OCI-LY3 (cell line): Measurements from ENCODE around the gene ABHD12.

ENCODE experiments used
- H2AFZ ChIP-seq: fragments of 200-600, 300-600 bp; shearing (Covaris generic); 2 replicates; pipeline ENCODE4 v1.6.0; 2014; ENCODE audit warnings: antibody characterized with exemption, low read depth, low read length
- H3K27ac ChIP-seq: fragments of 200-600, 300-600 bp; sonication (generic); 2 replicates; pipeline ENCODE4 v1.5.1; 2014; ENCODE audit warnings: mild to moderate bottlenecking, low read length, moderate library complexity, mixed read lengths
- H3K27me3 ChIP-seq: fragments of 200-600, 300-600 bp; sonication (generic); 2 replicates; pipeline ENCODE4 v1.6.1; 2014; ENCODE audit warnings: low read depth, low read length, mixed read lengths
- H3K36me3 ChIP-seq: fragments of 200-600, 300-600 bp; sonication (generic); replicated peaks from 2 replicates; pipeline ENCODE3; 2014; ENCODE audit warnings: low read depth, low read length, mixed read lengths
- H3K4me1 ChIP-seq: fragments of 300-600, 200-600 bp; sonication (generic); 2 replicates; pipeline ENCODE4 v1.6.1; 2014; ENCODE audit warnings: low read length, mixed read lengths
- H3K4me2 ChIP-seq: fragments of 200-600, 300-600 bp; sonication (generic); 2 replicates; pipeline ENCODE4 v1.6.1; 2014; ENCODE audit warnings: low read length, mixed read lengths
- H3K4me3 ChIP-seq: fragments of 300-600, 200-600 bp; sonication (generic); 2 replicates; pipeline ENCODE4 v1.5.1; 2014; ENCODE audit warnings: antibody characterized with exemption, mild to moderate bottlenecking, low read length, moderate library complexity
- H3K79me2 ChIP-seq: fragments of 300-600, 200-600 bp; shearing (Covaris generic); 2 replicates; pipeline ENCODE4 v1.6.1; 2014; ENCODE audit warnings: mild to moderate bottlenecking, low read length, mixed read lengths
- H3K9ac ChIP-seq: fragments of 300-600, 200-600 bp; shearing (Covaris generic); 2 replicates; pipeline ENCODE4 v1.6.0; 2014; ENCODE audit warnings: mild to moderate bottlenecking, low read length, moderate library complexity
- H3K9me3 ChIP-seq: fragments of 200-600, 300-600 bp; shearing (Covaris generic); 2 replicates; pipeline ENCODE4 v1.6.1; 2014; ENCODE audit warnings: low read length, mixed read lengths; ENCODE audit not compliant: insufficient read depth
- H4K20me1 ChIP-seq: fragments of 200-600, 300-600 bp; sonication (generic); 2 replicates; pipeline ENCODE4 v1.6.1; 2016; ENCODE audit warnings: low read length, mixed read lengths; ENCODE audit not compliant: insufficient read depth
- EZH2phosphoT487 ChIP-seq: fragments of 200-600 bp; shearing (Covaris generic); IDR thresholded peaks from 2 replicates; pipeline ENCODE4 v1.6.1; 2018; ENCODE audit warnings: antibody characterized with exemption, mixed run types, low read depth
- TF ChIP-seq, protein P1 (sequence below): fragments of 200-600, 300-600 bp; sonication (generic); IDR thresholded peaks from 2 replicates; pipeline ENCODE4 v1.5.1; 2014; ENCODE audit warnings: antibody characterized with exemption, low read length, low read depth

ABHD12 gene

DNA sequence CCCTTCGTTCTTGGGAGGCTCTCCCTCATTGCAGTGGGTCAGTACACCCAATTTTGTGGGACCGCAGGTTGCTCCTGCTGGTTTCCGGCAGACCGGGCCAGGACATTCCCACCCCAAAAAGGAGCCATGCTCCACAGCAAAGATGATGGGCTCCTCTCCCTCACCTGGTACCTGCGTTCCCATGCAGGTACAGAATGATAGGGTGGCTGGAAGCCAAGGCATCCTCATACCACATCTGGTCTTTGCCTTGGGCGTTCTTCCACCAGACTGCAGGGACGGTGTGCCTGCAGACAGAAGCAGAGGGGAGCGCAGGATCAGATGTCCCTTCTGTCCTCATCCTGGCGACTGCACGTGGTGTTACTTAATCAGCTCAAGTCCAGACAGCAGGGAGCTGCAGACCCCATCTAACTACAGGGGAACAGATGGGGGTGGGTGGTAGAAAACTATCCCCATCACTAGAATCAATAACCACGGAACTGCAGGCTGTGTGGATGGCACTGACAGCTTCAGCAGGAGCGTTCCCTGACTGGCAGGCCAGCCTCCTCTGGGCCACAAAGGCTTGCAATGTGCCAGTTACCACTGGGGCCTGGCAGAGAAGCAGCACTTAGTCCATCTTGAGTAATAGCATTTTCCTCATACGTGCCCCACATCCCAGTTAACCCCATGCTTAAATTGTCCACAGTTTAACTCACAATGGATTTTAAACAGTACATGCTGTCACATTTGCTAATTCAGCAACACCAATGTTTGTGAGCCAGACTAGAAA, 70.4 kb downstream of the ABHD12 start:
- H3K4me3 ChIP-seq = no peak overlapping the region
- no peak overlapping the region for H3K4me2 ChIP-seq
- H3K9ac ChIP-seq = no peak overlapping the region
- H3K4me1 ChIP-seq = peaks cover 23% of the 10 kb centered on the region
- TF ChIP-seq EZH2phosphoT487 = no peak
- TF ChIP-seq, protein P1, sequence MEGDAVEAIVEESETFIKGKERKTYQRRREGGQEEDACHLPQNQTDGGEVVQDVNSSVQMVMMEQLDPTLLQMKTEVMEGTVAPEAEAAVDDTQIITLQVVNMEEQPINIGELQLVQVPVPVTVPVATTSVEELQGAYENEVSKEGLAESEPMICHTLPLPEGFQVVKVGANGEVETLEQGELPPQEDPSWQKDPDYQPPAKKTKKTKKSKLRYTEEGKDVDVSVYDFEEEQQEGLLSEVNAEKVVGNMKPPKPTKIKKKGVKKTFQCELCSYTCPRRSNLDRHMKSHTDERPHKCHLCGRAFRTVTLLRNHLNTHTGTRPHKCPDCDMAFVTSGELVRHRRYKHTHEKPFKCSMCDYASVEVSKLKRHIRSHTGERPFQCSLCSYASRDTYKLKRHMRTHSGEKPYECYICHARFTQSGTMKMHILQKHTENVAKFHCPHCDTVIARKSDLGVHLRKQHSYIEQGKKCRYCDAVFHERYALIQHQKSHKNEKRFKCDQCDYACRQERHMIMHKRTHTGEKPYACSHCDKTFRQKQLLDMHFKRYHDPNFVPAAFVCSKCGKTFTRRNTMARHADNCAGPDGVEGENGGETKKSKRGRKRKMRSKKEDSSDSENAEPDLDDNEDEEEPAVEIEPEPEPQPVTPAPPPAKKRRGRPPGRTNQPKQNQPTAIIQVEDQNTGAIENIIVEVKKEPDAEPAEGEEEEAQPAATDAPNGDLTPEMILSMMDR = no peak
- no peaks in the 10 kb centered on the region for H3K27me3 ChIP-seq
- no peak overlapping the region for H3K27ac ChIP-seq
- peaks cover 13% of the 10 kb centered on the region for H3K36me3 ChIP-seq
- H2AFZ ChIP-seq = no peak overlapping the region
- H4K20me1 ChIP-seq = no peaks in the 10 kb centered on the region
- peaks cover 4% of the 10 kb centered on the region; the same call in 1 of the 2 replicates for H3K79me2 ChIP-seq
- no peaks in the 10 kb centered on the region for H3K9me3 ChIP-seq

- Histone ChIP-seq H3K27ac (peak overlapping the region; percentile 70), H4K20me1 (no peaks in the 10 kb centered on the region), H2AFZ (no peak overlapping the region), H3K36me3 (peaks cover 13% of the 10 kb centered on the region), H3K4me3 (peak overlapping the region; percentile 59), H3K4me1 (peaks cover 23% of the 10 kb centered on the region), H3K4me2 (peak overlapping the region; percentile 84), H3K27me3 (no peaks in the 10 kb centered on the region), H3K9ac (peak overlapping the region; percentile 41; the same call in 1 of the 2 replicates), H3K79me2 (peaks cover 4% of the 10 kb centered on the region; the same call in 1 of the 2 replicates), H3K9me3 (no peaks in the 10 kb centered on the region)
- TF ChIP-seq, protein P1 = peak; percentile 6; the same call in 1 of the 2 replicates
- no peak for TF ChIP-seq EZH2phosphoT487
Observed at GRCh38 chr20:25319241-25320034, 71.2 kb downstream of the ABHD12 start.

GRCh38 chr20:25318471-25319240, 72.0 kb downstream of the ABHD12 start:
- H3K36me3 ChIP-seq = peaks cover 13% of the 10 kb centered on the region
- no peak for TF ChIP-seq EZH2phosphoT487
- TF ChIP-seq, protein P1 = no peak
- no peaks in the 10 kb centered on the region for H3K27me3 ChIP-seq
- H4K20me1 ChIP-seq = no peaks in the 10 kb centered on the region
- H3K4me2 ChIP-seq = peak overlapping the region; percentile 84
- H3K4me1 ChIP-seq = peaks cover 26% of the 10 kb centered on the region
- H3K9me3 ChIP-seq = no peaks in the 10 kb centered on the region
- H3K4me3 ChIP-seq = peak overlapping the region; percentile 59
- H2AFZ ChIP-seq = no peak overlapping the region
- H3K79me2 ChIP-seq = peaks cover 4% of the 10 kb centered on the region; the same call in 1 of the 2 replicates
- H3K27ac ChIP-seq = peak overlapping the region; percentile 70
- peak overlapping the region; percentile 42; the same call in 1 of the 2 replicates for H3K9ac ChIP-seq
